Skeletal muscle satellite cell (primary cell): Measurements from ENCODE around the gene EFCAB10.
"Not testable (repeated sequence)": the region's sequence is repeated elsewhere in the genome, so short reads cannot be mapped to it uniquely, and the experiment has no call there.

ENCODE experiments used
- H3K27me3 ChIP-seq: 2 replicates; pipeline ENCODE4 v1.7.0; 2013; ENCODE audit warnings: low read length; ENCODE audit not compliant: control insufficient read depth, insufficient read depth
- H3K36me3 ChIP-seq: 2 replicates; pipeline ENCODE4 v1.7.0; 2013; ENCODE audit warnings: mild to moderate bottlenecking, control low read depth, low read length; ENCODE audit not compliant: insufficient read depth
- H3K4me1 ChIP-seq: 2 replicates; pipeline ENCODE4 v1.7.0; 2013; ENCODE audit warnings: low read length; ENCODE audit not compliant: control insufficient read depth, insufficient read depth
- H3K4me2 ChIP-seq: 2 replicates; pipeline ENCODE4 v1.7.0; 2013; ENCODE audit warnings: mild to moderate bottlenecking, low read length
- H3K4me3 ChIP-seq: 2 replicates; pipeline ENCODE4 v1.7.0; 2013; ENCODE audit warnings: low read length
- H3K9ac ChIP-seq: 2 replicates; pipeline ENCODE4 v1.7.0; 2013; ENCODE audit warnings: mild to moderate bottlenecking, low read depth, low read length, moderate library complexity
- H3K9me3 ChIP-seq: replicated peaks from 2 replicates; pipeline ENCODE4 v1.7.0; 2013; ENCODE audit warnings: mild to moderate bottlenecking, control low read depth, low read length

EFCAB10 gene

GRCh38 chr7:105613611-105614330 is 32.5 kb upstream of the EFCAB10 start:
- peaks cover 3% of the 10 kb centered on the region for H3K36me3 ChIP-seq

GRCh38 chr7:105612806-105613205 is 31.5 kb upstream of the EFCAB10 start:
- Histone ChIP-seq H3K4me2 (no peak overlapping the region), H3K9me3 (no peaks in the 10 kb centered on the region), H3K9ac (no peak overlapping the region), H3K4me3 (no peak overlapping the region), H3K27me3 (no peaks in the 10 kb centered on the region), H3K36me3 (peaks cover 3% of the 10 kb centered on the region), H3K4me1 (no peaks in the 10 kb centered on the region)

More at GRCh38 chr7:105613611-105614330, 32.5 kb upstream of the EFCAB10 start:
- H3K4me2 ChIP-seq: no peak overlapping the region
- no peak overlapping the region for H3K9ac ChIP-seq
- H3K4me1 ChIP-seq: no peaks in the 10 kb centered on the region
- no peak overlapping the region for H3K4me3 ChIP-seq
- no peaks in the 10 kb centered on the region for H3K27me3 ChIP-seq
- no peaks in the 10 kb centered on the region for H3K9me3 ChIP-seq

- no peak overlapping the region for H3K9ac ChIP-seq
- no peak overlapping the region for H3K4me2 ChIP-seq
- no peaks in the 10 kb centered on the region for H3K9me3 ChIP-seq
- H3K4me1 ChIP-seq: no peaks in the 10 kb centered on the region
- H3K27me3 ChIP-seq: no peaks in the 10 kb centered on the region
- no peak overlapping the region for H3K4me3 ChIP-seq
- H3K36me3 ChIP-seq: peaks cover 3% of the 10 kb centered on the region
Measured at GRCh38 chr7:105611856-105612775, 30.8 kb upstream of the EFCAB10 start.

- no peak overlapping the region for H3K4me2 ChIP-seq
- no peaks in the 10 kb centered on the region for H3K36me3 ChIP-seq
- H3K4me1 ChIP-seq: no peaks in the 10 kb centered on the region
- H3K4me3 ChIP-seq: no peak overlapping the region
- no peak overlapping the region for H3K9ac ChIP-seq
- no peaks in the 10 kb centered on the region for H3K9me3 ChIP-seq
- no peaks in the 10 kb centered on the region for H3K27me3 ChIP-seq
Measured at GRCh38 chr7:105610165-105610930, 29.1 kb upstream of the EFCAB10 start.

GRCh38 chr7:105602325-105603305 is 21.3 kb upstream of the EFCAB10 start:
- no peaks in the 10 kb centered on the region for H3K36me3 ChIP-seq
- peaks cover 9% of the 10 kb centered on the region for H3K27me3 ChIP-seq
- no peak overlapping the region for H3K9ac ChIP-seq
- no peak overlapping the region for H3K4me2 ChIP-seq
- H3K4me1 ChIP-seq: no peaks in the 10 kb centered on the region
- H3K9me3 ChIP-seq: no peaks in the 10 kb centered on the region
- H3K4me3 ChIP-seq: no peak overlapping the region

GRCh38 chr7:105600720-105601550 is 19.6 kb upstream of the EFCAB10 start:
- Histone ChIP-seq H3K9ac (no peak overlapping the region), H3K4me2 (no peak overlapping the region), H3K36me3 (no peaks in the 10 kb centered on the region), H3K9me3 (no peaks in the 10 kb centered on the region), H3K4me1 (no peaks in the 10 kb centered on the region), H3K27me3 (peaks cover 14% of the 10 kb centered on the region), H3K4me3 (no peak overlapping the region)

GRCh38 chr7:105599551-105599950 is 18.3 kb upstream of the EFCAB10 start:
- Histone ChIP-seq H3K4me2 (no peak overlapping the region), H3K27me3 (peaks cover 14% of the 10 kb centered on the region), H3K36me3 (no peaks in the 10 kb centered on the region), H3K4me3 (no peak overlapping the region), H3K9ac (no peak overlapping the region), H3K4me1 (no peaks in the 10 kb centered on the region), H3K9me3 (no peaks in the 10 kb centered on the region)

- H3K9ac ChIP-seq, H3K4me3 ChIP-seq, H3K4me1 ChIP-seq, H3K4me2 ChIP-seq, H3K9me3 ChIP-seq, H3K36me3 ChIP-seq: not testable (repeated sequence)
- peaks cover 14% of the 10 kb centered on the region for H3K27me3 ChIP-seq
Measured at GRCh38 chr7:105599080-105599479, 17.8 kb upstream of the EFCAB10 start.

- Histone ChIP-seq H3K9me3 (no peaks in the 10 kb centered on the region), H3K4me2 (no peak overlapping the region), H3K4me3 (no peak overlapping the region), H3K9ac (no peak overlapping the region), H3K27me3 (peaks cover 14% of the 10 kb centered on the region), H3K36me3 (no peaks in the 10 kb centered on the region), H3K4me1 (no peaks in the 10 kb centered on the region)
Measured at GRCh38 chr7:105596866-105597265, 15.6 kb upstream of the EFCAB10 start.

GRCh38 chr7:105594034-105594433 is 12.7 kb upstream of the EFCAB10 start:
- Histone ChIP-seq H3K9ac (no peak overlapping the region), H3K36me3 (no peaks in the 10 kb centered on the region), H3K4me1 (no peaks in the 10 kb centered on the region), H3K27me3 (peaks cover 9% of the 10 kb centered on the region), H3K4me3 (no peak overlapping the region), H3K4me2 (no peak overlapping the region), H3K9me3 (no peaks in the 10 kb centered on the region)
